HG02981 (cell line): Measurements from ENCODE around the gene STUB1.

Experiments used
- ATAC-seq: cut with Tn5 transposase; IDR thresholded peaks from one replicate; pipeline ENCODE4 v1.9.1; 2021; ENCODE audit warnings: mild to moderate bottlenecking, moderate library complexity; ENCODE audit not compliant: unreplicated experiment

Gene STUB1

DNA sequence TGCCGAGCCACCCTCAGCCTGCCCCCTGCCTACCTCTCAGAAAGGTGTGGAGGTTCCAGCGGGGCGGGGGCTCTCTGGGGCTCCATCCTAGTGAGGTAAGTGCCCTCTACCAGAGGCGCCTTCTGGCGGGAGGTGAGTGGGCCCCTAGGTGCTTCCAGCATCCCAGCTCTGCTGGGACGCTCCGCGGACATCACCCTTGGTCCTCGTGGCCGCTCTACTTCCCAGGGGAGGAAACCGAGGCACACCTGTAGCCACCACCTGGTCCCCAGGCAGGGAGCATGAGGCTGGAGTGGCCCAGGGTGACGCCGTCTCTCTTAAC is 37.2 kb upstream of the STUB1 start:
- no peak for ATAC-seq

DNA sequence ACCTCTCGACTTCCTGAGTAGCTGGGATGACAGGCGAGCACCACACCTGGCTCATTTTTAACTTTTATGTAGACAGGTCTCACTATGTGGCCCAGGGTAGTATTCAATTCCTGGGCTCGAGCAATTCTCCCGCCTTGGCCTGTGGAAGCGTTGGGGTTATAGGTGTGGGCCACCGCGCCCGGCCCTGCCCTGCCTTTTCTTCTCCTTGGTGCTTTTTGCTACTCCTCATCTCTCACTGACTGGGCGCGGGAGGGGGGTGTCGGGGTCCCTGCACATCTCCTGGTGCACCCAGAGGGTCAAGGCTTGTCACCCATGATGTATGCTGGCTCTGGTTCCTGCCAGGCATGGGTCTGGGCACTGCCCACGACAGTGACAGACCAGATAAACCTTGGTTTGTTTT is 35.7 kb upstream of the STUB1 start:
- ATAC-seq, result no peak

DNA sequence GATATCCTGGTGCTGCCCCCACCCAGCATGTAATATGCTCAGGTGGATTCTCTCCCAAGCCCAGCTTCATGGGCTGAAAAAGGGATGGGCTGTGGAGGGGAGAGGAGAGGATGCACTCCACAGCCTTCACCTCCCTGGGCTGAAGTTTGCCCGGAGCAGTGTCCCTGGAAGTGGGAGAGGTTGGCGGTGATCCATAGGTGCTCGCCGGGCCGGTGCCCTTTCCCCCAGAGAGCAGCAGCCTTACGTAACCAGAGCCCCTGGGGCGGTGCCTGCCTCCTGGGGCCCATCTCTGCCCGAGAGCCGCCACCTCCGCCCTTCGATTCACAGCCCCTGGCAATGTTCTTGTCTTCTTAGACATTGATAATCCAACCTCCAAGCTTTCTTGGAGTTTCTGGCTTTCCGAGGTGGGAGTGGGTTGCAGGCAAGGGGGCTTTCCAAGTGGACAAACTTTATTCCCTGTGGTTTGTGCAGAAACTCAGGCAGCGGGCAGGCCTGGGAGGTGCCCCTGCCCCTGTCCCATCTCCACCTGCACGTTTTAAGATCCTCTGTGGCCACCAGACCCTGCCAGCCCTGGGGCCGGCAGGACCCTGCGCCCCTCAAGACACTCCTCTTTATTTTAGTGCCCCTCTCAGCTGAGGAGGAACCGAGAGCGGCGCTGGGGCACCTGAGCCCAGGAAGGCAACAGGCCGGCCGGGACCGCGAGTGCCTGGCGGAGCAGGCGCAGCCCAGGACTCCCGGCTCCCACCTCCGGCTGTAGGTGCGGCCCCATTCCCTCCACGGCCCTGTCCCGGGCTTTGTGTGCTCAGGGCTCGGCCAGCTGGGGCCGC is 34.1 kb upstream of the STUB1 start:
- ATAC-seq, result no peak

DNA sequence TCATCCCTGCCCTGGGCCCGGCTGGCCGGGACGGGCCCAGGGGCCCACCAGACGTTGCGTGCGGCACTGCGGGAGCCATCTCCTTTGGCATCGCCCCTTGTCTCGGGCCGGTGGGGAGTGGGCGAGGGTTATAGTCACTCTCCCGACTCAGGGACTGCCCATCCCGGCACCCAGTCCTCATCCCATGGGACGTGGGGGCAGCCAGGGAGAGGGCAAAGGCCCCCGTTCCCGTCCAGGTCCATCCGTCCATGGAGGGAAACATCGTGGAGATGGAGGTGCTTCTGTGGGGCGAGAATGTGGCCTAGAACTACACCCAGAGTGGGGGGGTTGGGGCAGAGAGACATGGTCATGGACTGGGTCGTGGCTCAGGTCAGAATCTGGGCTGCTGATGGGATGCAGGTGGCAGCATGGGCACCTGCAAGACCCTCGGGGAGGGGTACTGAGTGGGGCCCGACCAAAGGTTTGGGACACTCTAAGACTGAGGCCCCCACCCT is 33.5 kb upstream of the STUB1 start:
- no peak for ATAC-seq

DNA sequence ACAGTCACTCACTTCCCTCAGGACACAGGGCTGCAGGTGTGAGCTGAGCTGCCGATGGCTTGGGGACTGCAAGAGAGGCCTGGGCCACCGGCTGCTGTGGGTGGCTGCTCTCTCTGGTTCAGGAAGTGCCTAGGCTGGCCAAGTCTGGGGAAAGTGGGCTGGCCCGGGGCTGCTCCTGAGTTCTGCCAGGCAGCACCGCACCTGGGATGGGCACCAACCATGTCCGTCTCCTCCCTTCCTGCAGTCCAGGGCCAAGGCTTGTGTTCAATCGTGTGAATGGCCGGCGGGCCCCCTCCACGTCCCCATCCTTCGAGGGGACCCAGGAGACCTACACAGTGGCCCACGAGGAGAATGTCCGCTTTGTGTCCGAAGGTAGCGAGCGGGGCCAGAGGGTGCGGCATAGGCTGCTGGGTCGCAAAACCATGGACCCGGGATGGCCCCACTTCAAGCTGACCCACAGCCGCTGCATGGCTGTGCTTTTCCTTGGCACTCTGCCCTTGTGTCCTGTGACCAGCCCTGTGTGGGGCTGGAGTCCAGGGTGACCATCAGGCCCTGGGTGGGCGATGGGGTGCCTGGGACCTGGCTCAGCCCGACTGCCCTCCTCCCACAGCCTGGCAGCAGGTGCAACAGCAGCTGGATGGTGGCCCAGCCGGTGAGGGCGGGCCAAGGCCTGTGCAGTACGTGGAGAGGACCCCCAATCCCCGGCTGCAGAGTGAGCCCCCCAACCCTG is 32.9 kb upstream of the STUB1 start:
- ATAC-seq, result no peak

DNA sequence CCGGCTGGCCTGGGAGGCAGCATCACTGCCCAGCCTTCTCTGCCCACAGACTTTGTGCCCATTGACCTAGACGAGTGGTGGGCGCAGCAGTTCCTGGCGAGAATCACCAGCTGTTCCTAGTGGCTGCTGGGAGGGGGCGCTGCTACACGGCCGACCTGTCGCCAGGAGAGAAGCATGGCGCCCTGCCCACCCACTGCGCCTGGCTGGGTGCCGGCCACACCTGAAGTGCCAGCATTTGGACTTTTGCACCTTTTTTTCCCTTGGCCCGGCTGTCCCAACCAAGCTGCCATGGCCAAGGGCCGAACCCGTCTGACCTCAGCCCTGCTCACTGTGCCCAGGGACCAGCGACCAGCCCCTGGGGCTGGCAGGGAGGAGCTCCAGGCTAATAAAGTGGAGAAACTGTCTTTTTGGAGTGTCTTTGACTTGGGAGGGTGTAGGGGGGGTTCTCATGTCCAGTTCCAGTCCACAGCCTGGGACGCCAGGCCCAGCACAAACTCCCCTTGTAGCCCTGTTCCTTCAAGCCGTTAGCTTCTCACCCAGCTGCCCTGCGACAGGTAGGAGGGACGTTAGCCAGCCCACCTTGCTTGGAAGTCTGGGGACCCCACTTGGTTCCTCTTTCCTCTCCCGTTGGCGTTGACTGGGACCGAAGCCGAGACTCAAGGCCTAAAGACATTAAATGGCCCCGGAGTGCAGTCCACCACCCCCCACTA is 32.0 kb upstream of the STUB1 start:
- ATAC-seq, result no peak

DNA sequence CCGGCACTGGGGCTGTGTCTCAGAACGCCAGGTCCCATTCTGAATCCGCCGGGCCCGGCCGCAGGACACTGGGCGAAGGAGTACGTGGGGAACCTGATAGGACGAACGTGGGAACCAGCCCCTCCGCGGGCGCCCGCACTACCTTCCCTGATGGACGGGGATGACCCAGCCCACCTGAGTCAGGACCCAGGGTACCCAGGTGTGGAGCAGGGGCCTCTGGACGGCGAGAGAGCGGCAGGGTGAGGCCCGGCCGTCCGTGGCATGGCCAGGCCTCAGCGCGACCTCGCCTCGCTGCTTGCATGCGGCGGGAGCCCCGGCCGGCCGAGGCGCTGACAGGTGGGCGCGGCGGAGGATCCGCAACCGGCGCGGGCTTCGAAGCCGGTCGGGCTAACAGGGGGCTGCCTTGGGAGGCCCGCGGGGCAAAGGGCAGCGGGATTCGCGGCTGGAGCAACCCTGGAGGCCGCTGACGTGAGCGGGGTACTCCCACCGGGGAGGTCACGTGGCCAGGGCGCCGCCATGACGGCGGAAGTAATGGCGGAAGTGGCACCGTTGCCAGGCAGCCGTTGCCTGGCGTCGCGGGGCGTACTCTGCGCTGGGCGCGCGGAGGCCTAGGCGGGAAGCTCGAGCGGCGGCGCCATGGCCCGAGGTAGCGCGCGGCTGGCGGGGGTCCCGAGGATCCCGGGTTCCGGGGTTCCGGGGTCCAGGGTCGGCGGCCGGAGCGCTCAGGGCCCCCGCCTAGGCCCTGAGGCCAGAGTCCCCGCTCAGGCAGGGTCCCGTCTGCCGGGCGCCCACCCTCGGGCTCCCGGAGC is 31.2 kb upstream of the STUB1 start, which contains the start of gene WDR90:
TSS of gene WDR90 (plus strand) at position 585 of the 809 bp plus-strand sequence. CDS start at position 637, 52 bp downstream.
- peak; percentile 73 for ATAC-seq

DNA sequence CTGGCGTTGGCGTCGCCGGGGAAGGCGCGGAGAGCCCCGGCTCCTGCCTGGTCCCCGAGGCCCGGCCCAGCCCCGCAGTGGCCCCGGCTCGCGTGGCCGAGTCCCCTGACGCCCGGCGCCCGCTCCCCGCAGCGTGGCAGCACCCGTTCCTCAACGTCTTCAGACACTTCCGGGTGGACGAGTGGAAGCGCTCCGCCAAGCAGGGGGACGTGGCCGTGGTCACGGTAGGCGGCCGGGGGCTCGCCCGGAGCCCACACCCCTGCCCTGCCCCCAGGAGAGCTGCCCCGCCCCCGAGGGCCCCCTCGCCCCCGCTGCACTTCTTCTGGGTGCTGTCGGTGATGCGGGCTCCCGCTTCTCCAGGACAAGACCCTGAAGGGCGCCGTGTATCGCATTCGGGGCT is 30.6 kb upstream of the STUB1 start:
- no peak for ATAC-seq

DNA sequence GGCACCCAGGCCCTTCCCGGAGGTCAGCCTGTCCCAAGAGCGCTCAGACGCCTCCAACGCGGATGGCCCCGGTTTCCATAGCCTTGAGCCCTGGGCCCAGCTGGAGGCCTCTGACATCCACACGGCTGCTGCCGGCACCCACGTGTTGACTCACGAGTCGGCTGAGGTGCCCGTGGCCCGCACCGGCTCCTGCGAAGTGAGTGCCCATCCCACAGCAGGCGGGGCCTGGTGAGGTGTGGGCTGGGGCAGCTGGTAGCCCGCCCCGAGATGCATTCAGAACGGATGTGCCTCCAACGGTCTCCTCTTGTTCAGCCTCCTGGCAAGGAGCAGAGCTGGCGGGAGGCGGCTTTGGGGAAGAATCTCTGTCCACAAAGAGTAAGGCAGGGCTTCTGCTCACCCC is 28.4 kb upstream of the STUB1 start:
- ATAC-seq, result no peak

DNA sequence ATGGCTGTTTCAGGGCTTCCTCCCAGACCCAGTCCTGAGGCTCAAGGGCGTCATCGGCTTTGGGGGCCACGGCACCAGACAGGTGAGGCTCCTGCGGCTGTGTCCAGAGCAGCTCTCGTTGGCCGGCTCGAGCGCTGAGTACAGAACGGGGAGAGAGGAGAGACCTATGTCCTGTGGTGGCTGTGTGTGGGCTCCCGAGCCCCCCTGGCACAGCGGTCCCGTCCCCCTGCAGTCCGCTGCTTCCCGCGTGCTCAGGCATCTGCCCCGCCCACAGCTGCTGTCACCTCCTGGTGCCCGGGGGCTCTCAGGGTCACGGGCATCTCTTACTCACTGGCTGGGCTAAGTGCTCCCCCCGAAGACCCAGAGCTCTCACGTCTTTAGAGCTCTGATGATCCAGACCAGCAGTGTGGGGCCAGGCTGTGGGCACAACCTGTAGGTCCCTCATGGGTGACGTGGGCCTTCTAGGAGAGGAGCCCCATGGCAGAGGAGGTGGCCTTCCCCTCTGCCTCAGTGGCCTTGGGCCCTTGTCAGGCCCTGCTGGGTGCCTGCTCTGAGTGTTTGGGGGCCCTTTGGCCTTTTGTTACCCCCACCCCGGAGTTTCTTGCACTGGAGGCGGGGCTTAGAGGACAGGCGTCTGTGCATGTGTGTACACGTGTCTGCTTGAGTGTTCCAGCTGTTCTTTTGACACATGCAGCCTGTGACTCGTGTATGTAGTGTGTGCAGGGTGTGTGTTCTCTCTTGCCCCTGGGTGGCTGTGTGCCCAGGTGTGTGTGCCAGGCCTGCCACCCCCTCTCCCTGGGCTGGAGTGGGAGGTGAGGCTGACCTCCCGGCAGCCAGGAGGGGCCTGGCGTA is 27.5 kb upstream of the STUB1 start:
- ATAC-seq, result no peak

DNA sequence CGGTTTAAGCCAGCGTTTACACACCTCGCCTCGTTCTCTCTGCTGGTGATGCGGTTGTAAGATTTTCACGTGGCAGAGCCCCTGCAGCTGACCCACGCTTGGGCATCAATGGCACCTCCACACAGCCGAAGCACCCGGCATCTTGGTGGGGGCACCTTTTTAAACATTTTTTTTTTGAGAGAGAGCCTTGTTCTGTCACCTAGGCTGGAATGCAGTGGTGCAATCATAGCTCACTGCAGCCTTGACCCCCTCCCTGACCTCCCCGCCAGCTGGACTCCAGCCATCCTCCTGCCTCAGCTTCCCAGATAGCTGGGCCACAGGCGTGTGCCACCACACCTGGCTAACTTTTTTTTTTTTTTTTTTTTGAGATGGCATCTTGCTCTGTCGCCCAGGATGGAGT is 26.2 kb upstream of the STUB1 start:
- ATAC-seq, result no peak

DNA sequence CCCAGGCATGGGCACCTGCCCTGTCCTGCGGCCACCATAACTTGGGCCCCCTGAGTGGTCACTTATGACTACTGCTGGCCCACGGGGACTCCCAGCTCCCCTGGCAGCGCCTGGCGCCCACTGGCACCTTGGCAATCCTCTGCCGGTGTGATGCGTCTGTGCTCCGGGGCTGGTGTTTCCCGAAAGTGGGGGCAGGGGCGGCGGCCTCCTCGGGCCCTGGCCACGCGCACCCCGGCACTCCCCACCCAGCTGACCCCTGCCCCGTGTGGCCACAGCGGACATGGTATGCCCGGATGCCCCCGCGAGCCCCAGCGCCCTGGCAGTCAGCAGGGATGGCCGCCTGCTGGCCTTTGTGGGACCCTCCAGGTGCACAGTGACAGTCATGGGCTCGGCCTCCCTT is 22.7 kb upstream of the STUB1 start:
- ATAC-seq, result no peak

DNA sequence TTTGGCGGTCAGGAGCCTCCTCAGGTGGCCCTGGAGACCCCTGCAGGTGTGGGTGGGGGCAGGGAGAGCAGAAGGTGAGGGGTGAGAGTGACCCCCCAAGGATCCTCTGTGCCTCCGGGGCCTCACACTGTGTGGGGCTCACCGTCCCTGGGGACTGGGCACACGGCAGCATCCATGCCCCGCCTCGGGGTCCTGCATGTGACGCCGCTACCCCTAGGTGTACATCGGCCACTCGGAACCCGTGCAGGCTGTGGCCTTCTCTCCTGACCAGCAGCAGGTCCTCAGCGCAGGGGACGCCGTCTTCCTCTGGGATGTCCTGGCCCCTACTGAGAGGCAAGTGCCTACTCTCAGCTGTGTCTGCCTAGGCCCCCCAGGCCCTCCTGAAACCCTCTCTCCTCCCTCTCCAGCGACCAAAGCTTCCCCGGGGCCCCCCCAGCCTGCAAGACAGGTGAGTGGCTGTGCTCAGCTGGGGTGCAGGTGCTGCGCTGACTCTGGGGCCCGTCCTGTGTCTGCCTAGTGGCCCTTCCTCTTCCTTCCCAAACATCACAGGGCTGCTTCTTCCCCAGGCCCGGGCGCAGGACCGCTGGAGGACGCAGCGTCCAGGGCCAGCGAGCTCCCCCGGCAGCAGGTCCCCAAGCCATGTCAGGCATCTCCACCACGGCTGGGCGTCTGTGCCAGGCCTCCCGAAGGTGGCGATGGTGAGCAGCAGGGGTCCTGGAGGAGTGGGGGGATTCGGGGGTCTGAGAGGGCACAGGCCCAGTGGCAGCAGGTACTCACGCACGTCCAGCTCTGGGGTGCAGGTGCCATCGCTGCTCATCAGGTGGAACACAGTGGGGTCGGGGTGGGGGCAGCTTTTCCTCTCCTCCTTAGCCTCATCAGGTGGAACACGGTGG is 21.3 kb upstream of the STUB1 start:
- ATAC-seq, result no peak

DNA sequence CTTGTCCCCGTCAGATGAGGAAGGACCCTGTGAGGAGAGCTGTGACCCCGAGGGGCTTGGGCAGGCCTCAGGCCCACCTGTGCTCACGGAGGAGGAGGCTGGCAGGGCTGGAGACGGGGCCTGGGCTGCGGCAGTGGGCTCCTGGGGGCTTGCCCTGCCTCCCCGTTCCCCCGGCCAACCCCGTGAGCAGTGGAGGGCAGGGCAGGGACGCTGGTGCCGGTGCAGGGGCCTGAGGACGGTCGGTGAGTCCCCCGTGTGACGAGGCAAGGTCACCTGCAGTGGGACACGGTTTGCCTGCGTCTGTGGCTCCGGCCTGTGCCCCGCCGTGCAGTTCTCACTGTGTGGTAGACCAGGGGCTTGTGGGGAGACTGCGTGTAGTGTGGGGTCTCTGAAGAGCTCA is 20.6 kb upstream of the STUB1 start:
- ATAC-seq, result no peak

DNA sequence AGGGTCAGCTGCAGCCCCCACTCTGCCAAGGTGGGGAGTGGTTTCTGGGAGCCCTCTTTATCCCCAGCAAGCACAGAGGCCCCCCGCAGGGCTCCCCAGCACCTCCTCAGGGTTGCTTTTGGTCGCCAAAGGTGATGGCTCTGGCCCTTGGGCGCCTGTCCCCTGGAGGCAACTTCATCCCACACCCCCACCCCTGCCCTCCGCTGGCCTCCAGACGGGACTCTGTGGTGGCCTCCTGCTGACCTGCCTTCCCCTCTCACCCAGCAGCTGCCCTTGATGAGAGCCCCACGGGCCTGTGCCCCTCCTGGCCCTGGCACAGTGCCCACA is 20.1 kb upstream of the STUB1 start:
- no peak for ATAC-seq

DNA sequence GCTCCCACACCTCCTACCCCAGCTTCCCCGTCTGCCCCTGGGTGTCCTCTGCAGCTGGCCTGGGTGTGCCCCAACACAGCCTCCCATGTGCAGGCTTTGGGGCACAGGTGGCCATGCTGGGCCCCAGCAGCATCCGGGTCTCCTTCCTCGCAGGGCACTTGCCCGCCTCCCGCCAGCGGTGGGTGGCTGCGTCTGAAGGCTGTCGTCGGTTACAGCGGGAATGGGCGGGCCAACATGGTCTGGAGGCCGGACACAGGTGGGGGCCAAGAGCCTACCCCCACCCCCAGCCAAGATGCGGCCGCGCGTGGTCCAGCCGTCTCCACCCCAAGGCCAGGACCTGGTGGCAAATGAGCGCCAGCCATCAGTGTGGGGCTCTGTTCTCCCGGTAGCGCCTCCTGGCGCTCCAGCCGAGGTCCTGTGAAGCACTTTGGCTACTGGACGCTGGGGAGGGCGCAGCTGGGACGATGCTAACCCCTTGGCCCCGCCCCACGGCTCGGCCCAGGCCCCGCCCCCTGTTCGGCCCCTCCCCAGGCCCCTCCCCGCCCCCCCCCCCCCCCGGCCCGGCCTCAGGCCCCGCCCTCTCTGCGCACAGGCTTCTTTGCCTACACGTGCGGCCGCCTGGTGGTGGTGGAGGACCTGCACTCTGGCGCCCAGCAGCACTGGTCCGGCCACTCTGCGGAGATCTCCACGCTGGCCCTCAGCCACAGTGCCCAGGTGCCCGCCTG is 19.6 kb upstream of the STUB1 start:
- ATAC-seq, result peak; percentile 46

DNA sequence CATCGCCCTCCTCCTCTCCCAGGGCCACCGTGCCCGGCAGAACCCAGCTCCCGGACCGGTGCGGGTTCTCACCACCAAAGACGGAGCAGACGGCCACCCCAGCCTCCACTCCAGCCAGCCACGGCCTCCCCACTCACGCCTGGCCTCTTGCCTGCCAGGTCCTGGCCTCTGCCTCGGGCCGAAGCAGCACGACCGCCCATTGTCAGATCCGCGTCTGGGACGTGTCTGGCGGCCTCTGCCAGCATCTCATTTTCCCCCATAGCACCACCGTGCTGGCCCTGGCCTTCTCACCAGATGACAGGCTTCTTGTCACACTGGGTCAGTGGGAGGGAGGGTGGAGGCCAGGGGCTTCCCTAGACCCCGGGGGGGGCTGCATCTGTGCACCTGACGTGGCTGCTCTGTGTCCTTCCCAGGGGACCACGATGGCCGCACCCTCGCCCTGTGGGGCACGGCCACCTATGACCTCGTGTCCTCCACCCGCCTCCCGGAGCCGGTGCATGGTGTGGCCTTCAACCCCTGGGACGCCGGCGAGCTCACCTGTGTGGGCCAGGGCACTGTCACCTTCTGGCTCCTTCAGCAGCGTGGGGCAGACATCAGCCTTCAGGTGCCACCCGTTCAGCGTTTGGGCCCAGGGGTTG is 18.9 kb upstream of the STUB1 start:
- ATAC-seq, result peak; percentile 6

DNA sequence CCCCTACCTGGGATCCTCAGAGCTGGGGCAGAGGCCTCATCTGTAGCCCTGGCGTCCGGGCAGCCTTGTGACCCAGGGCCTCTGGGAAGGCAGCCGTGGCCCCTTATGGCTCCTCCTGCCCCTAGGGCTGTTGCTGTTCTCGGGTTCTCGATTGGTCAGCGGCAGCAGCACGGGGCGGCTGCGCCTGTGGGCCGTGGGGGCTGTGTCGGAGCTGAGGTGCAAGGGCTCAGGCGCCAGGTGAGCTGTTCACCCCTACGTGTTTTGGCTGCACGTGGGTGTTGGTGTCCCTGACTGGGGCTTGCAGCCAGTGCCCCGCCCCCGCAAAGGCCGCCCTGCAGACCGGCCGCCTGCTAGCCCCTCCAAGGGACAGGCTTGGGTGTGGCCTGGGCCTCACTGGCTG is 18.1 kb upstream of the STUB1 start:
- ATAC-seq, result no peak
